NCI-H1694 (cell line): ENCODE results near the gene EMILIN1.
A peak's percentile ranks its signal among the peaks of the same experiment; 100 is the strongest.

Source experiments
- DNase-seq: peaks from one replicate; lab custom pipeline; 2025; lab: John Stamatoyannopoulos, UW

The EMILIN1 gene

DNA sequence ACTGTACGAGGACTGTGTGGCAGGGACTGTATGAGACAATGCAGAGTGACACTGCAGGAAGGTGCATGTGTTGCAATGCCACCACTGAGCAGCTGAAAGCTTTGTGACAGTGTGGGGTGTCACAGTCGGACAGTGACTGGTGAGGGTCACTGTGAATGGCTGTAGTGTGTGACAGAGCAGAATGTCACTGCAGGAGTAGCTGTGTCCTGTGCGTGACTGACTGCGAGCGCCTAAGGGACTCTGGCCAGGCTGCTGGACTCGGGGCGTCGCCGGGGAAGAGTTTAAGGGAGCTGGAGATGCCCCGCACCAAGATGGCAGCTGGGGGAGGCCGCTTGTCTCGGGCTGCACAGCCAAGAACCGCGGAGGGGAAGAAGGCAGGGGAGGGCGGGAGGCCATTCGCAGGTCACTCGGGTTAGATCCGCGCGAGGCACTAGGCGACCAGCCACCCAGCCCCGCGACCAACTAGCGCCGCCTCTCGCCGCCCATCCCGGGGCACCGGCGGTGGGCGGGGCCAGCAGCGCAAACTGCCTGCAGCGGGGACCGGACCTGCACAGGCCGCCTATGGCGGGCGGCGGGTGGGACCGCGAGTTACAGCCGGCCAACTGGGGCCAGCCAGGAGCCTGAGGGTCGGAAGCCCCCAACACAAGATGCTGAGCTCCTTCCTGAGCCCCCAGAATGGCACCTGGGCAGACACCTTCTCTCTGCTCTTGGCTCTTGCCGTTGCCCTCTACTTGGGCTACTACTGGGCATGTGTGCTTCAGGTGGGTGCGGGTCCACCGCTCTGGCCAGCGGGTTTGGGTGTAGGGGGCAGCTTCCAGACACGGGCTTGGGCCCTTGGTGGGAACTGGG is 45.1 kb downstream of the EMILIN1 start, which contains the start of gene ABHD1:
TSS of gene ABHD1 (plus strand) at position 514 of the 849 bp plus-strand sequence. CDS start at position 648, 134 bp downstream.
- DNase-seq: no peak

GRCh38 chr2:27125104-27125503 is 46.7 kb downstream of the EMILIN1 start:
- DNase-seq: no peak

DNA sequence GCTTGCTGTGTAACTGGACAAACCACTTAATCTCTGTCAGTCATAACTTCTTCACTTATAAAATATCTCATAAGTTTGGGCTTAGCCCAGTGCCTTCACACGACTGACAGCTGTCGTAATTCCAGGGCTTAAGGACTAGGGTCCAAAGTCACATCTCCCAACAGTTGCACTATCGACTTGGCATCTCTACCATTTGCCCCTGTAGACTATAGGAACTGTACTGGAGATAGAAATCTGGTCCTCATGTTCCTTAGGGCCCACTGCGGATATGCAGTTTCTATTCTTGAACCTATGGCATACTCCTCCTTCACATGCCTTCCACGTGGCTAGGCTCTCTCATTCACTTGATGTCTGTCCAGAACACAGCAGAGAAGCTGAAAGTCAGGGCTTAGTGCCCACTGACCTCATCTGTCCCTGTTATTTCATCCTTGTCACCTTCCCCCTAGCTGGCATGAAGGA is 47.9 kb downstream of the EMILIN1 start:
- DNase-seq: no peak

DNA sequence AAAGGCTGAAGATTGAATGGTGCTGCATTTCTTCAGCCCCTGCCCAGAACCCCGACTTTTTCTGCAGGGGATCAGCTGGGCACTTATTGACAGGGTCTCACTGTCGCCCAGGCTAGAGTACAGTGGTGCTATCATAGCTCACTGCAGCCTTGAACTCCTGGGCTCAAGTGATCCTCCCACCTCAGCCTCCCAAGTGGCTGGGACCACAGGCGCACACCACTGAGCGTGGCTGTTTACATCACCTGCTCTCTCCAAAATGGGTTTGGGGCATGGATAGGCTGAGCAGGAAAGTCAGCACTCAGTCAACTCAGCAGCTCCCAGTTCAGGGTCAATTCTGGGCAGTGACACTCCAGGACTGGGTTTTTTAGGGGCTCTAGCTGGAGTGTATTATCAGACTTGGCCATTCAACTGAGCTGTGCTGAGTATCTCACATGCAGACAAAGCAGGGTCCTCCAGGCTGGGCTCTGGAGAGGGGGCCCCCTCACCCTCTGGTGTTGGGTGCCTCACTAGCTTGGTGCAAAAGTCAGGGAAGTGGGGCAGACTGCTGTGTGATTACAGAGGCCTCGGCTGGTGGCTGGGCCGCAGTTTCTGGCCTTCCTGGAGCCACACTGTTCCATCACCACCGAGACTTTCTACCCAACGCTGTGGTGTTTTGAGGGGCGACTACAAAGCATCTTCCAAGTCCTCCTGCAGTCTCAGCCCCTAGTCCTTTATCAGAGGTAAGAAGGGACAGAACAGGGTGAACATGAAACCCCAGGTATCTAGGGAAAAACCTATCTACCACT is 49.7 kb downstream of the EMILIN1 start:
- DNase-seq: no peak

DNA sequence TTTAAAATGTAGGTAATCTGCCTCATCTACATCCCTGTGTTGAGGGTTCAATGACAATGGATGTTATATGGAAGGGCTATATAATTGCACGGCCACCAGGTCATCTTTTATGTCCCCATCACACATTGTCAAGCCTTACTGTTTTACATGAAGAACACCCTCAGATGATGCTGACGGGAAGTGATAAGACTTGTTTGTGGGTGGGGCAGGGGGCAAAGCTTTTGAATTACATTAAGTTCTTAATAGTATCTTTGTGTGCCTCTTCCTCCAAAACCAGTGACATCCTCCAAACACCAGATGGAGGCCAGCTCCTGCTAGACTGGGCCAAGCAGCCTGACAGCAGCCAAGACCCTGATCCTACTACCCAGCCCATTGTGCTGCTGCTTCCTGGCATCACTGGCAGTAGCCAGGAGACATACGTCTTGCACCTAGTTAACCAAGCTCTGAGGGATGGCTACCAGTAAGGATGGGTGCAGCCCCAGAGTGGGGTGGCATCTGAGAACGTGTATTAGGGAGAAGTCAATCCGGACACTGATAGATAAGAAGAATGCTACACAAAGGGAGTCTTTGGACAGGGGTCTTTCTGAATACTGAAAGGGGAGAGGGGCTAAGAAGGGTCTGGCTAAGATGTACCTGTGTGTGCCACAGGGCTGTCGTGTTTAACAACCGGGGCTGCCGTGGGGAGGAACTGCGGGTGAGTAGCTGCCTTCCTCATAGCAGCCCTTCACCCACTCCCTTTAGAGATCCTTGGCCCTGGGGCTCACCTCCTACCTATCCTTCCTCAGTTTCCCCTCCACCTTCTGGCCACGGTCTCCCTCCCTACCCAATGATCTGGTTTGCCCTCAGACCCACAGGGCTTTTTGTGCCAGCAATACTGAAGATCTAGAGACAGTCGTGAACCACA is 50.5 kb downstream of the EMILIN1 start:
- DNase-seq: no peak

- DNase-seq: no peak
Observed at GRCh38 chr2:27130396-27130795, 52.0 kb downstream of the EMILIN1 start.

DNA sequence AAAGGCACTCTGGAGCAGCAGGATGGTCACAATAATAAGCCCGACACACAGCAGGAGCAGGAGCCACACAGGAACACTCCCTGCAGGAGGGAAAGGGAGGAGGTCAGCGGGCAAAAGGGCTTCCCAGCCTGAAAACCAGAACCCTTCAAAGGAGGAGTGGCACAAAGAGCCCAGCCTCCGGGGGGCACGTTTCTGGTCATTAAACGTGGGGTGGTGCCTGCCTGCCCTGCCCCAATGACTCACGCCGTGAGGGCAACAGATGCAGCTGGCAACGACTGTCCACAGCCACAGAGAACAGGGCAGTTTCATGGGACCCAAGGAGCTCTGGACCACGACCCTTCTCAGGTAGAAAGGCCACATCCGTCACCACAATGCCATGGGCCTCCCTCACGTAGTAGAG is 53.0 kb downstream of the EMILIN1 start:
- DNase-seq: no peak

DNA sequence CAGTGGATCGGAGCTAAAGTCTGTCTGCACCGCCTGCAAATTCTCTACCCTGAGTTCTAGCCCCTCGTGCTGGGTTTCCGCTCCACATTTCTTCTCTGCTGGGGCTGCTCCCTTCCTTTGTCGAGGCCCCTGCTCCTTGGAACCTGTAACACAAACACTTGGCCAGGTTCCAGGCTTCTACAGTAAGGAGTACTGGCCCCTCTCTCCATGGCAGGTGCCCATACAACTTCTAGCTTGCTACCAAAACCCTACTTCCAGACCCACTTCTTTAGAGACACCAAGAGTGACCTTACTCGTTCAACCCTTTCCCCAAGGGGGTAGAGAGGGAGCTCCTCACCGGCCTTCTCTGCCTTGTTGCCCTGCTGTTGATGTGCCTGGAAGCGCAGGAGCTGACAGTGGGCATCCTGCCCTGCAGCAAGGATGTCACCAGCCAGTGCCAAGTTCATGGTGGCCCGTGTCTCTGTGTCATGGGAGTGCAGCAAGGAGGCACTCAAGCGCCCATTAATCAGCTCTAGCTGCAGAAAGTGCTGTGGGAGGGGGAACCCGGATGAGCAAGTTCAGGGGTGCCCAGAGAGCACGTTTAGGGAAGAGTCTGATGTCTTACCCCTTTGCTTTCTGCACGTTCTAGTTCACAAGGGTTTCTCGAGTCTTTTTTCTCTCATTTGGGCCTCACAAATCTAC is 54.9 kb downstream of the EMILIN1 start:
- DNase-seq: no peak

- peak; percentile 89 for DNase-seq
Observed at GRCh38 chr2:27133905-27134780, 55.7 kb downstream of the EMILIN1 start, which contains the start of gene PREB. Gene PREB, minus strand, starts transcription at chr2:27134636. Its CDS starts 215 bp downstream, at chr2:27134421.

- no peak for DNase-seq
Observed at GRCh38 chr2:27134781-27135477, 56.5 kb downstream of the EMILIN1 start.

DNA sequence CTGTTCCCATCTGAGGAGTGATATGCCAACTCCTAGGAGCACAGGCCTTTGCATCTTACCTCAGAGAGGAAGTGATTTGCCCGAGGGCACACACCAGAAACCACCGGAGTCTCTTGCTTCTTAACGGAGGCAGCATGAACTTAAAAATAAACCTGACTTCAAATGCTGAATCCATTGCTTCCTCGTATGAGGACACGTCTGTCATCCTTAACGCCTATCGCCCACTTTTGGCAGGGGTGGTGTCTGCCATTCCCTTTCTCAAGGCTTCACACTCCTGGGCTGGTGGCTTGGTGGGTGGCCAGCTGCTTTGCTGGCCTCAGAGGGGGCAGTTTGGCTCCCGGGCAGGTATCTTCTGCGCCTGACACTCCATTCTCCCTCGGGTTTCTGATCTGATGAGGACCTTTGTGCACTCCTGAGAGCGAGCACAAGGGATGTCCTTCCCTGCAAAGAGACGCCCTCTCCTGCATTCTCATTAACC is 57.1 kb downstream of the EMILIN1 start:
- DNase-seq: no peak
